Neuron (in vitro differentiated cells): ENCODE results near the gene LTA.

Experiments
- H2AFZ ChIP-seq: one replicate; pipeline ENCODE4 v1.6.1; 2013; ENCODE audit warnings: low read depth, mild to moderate bottlenecking, inconsistent platforms, low read length, moderate library complexity
- H3K27me3 ChIP-seq: one replicate; pipeline ENCODE4 v1.6.1; 2013; ENCODE audit warnings: low read length; ENCODE audit not compliant: insufficient read depth
- H3K36me3 ChIP-seq: one replicate; pipeline ENCODE4 v1.6.1; 2013; ENCODE audit warnings: low read length; ENCODE audit not compliant: insufficient read depth
- H3K4me1 ChIP-seq: one replicate; pipeline ENCODE4 v1.6.1; 2013; ENCODE audit warnings: low read length; ENCODE audit not compliant: insufficient read depth
- H3K4me3 ChIP-seq: 2 replicates; pipeline ENCODE4 v1.5.1; 2013; ENCODE audit warnings: mild to moderate bottlenecking, low read length, moderate library complexity
- H3K9me3 ChIP-seq: one replicate; pipeline ENCODE4 v1.6.1; 2013; ENCODE audit warnings: low read length

Gene LTA

DNA sequence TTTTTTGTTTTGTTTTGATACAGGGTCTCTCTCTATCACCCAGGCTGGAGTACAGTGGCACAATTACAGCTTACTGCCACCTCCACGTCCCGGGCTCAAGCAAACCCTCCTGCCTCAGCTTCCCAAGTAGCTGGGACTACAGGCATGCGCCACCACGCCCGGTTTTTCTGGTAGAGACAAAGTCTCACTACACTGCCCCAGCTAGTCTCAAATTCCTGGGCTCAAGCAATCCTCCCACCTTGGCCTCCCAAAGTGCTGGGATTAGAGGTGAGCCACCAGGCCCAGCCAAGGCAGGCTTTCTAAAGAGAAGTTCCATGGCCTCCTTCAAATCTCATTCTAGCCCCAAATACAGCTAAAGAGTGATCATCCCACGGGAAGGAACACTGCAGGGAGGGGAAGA is 38.1 kb upstream of the LTA start:
- Histone ChIP-seq H3K4me1 (peaks cover 6% of the 10 kb centered on the region), H2AFZ (no peak overlapping the region), H3K27me3 (no peaks in the 10 kb centered on the region), H3K4me3 (no peak overlapping the region), H3K36me3 (peaks cover 87% of the 10 kb centered on the region), H3K9me3 (no peaks in the 10 kb centered on the region)

DNA sequence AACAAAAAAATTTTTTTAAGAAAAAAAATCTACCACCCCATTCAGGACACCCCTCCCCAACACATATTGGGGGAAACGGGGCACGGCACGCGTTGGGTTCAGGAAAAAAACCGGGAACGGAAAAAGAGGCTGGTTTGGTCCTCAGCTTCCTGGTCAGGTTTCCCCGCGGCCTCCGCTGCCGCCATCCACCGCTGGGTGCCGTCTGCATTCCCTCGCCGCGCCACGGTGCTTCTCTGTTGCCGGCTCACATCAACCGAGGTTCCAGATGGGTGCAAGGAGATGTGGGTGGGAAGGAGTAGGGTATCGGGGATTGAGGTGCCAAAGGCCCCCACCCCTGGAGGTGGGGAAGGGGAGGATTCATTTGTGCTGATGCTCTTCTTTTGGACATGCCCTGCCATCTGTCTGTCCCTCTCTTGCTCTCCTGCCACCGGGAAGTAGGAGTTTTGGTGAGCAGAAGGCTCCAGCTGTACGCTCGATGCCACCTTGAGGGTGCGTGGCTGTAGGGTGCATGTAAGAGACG is 37.5 kb upstream of the LTA start:
- Histone ChIP-seq H3K27me3 (no peaks in the 10 kb centered on the region), H3K4me3 (no peak overlapping the region), H3K4me1 (peaks cover 12% of the 10 kb centered on the region), H3K36me3 (peaks cover 92% of the 10 kb centered on the region), H3K9me3 (no peaks in the 10 kb centered on the region), H2AFZ (no peak overlapping the region)

DNA sequence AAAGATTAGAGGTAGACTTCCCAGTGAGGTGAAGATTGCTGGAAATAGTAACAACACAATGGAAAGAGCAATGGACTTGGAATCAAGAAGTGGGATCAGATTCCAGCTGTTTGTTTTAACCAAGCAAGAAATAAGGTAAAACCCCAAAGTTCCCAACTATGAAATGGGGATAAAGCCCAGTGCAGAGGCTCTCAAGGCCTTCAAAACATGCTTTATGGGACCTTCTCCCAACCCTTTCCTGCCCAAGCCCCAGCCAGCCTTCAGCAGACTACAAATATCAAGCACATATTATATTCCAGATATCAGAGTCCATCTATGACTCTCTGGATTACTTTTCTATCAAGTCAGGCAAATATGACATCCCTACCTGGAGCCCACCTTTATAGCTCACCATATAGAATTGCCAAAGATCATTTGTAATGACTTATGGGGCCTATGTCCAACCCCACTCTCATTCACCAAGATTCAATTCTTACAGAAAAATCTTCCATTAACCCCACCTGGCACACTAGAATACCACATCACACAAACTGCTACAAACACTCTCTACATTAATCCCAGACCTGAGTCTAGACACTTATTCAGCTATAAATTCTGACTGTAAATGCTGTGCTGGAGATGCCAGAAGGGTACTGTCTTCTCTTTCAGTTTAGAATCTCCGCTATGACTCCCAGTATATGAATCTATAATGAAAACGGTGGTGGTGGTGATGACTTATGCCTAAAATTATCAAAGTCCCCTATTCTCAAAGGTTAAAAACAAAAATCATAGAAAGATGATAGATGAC is 36.4 kb upstream of the LTA start:
- H2AFZ ChIP-seq: no peak overlapping the region
- H3K9me3 ChIP-seq: no peaks in the 10 kb centered on the region
- peaks cover 23% of the 10 kb centered on the region for H3K4me1 ChIP-seq
- no peak overlapping the region for H3K4me3 ChIP-seq
- peaks cover 95% of the 10 kb centered on the region for H3K36me3 ChIP-seq
- H3K27me3 ChIP-seq: no peaks in the 10 kb centered on the region

DNA sequence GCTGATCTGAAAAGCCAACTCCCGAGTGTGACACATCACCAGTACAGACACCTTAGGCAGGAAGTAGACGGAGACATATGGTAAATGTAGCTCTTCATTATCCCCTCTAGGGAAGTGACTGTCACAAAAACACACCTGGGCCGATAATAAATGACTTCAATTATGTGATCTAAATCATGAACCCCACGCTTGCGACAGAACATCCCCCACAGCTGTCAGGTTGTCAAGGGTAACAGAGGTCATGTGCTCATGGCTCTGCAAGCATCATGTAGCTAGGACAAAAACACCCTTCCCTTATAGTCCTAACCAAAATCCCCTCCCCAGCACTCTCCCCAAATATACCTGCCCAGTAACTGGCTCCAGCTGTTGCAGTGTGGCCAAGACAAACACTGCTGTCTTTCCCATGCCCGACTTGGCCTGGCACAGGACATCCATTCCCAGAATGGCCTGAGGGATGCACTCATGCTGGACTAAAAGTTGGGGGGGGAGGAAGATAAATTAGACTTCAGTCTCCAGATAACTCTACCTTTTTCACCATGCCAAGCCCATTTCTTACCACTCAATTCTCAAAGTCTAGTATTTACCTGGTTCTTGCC is 33.2 kb upstream of the LTA start:
- H3K4me1 ChIP-seq: peaks cover 29% of the 10 kb centered on the region
- H3K4me3 ChIP-seq: peak overlapping the region; percentile 95
- peaks cover 68% of the 10 kb centered on the region for H3K36me3 ChIP-seq
- H2AFZ ChIP-seq: no peak overlapping the region
- no peaks in the 10 kb centered on the region for H3K27me3 ChIP-seq
- H3K9me3 ChIP-seq: no peaks in the 10 kb centered on the region

DNA sequence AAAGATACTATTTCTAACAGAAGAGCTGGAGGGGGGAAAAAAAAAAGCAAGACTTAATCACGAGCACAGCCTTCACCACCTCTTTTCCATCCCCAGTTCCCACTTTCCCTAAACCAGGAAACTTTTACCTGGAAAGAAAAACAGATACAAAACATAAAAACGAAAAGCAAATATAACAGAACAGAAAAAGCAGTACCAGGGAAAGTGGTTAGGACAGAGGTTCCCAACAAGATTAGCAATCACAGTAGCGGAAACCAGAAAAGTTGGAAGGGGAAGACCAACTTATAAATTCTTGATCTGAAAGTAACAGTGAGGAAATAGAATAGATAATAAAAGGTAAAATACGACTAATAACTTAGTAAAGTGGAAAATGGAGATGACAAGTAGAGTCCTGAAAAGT is 31.4 kb upstream of the LTA start:
- no peaks in the 10 kb centered on the region for H3K9me3 ChIP-seq
- H3K4me3 ChIP-seq: peak overlapping the region; percentile 95
- H3K36me3 ChIP-seq: peaks cover 50% of the 10 kb centered on the region
- H3K4me1 ChIP-seq: peaks cover 36% of the 10 kb centered on the region
- no peak overlapping the region for H2AFZ ChIP-seq
- no peaks in the 10 kb centered on the region for H3K27me3 ChIP-seq

DNA sequence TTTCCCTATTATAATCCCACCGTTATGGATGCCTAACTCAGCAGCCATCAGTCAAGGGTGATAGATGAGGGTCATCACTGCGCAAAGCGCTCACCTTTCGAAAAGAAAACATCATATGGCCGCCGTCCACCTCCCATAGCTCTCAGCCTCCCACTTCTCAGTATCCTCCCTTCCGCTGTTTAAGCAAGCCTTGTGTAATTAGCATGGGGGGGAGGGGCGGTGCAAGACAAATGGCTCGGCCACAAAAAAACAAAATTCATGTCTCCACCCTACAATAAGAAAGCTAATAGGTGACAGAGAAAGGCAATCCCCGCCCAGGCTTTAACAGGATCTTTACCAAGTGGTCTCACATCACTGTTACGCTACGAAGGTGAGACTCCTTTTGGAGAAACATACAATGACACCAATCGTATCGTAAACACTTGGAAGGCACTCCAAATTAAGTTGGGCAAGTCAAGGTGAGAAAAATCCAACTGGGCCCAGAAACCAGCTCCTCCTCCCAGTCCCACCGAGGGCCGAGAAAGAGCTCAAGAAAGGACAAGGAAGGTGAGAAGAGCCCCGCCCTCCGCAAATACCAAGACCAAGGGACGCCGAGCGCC is 30.9 kb upstream of the LTA start:
- no peak overlapping the region for H2AFZ ChIP-seq
- peaks cover 45% of the 10 kb centered on the region for H3K36me3 ChIP-seq
- no peaks in the 10 kb centered on the region for H3K9me3 ChIP-seq
- no peaks in the 10 kb centered on the region for H3K27me3 ChIP-seq
- H3K4me1 ChIP-seq: peaks cover 41% of the 10 kb centered on the region
- peak overlapping the region; percentile 95 for H3K4me3 ChIP-seq

DNA sequence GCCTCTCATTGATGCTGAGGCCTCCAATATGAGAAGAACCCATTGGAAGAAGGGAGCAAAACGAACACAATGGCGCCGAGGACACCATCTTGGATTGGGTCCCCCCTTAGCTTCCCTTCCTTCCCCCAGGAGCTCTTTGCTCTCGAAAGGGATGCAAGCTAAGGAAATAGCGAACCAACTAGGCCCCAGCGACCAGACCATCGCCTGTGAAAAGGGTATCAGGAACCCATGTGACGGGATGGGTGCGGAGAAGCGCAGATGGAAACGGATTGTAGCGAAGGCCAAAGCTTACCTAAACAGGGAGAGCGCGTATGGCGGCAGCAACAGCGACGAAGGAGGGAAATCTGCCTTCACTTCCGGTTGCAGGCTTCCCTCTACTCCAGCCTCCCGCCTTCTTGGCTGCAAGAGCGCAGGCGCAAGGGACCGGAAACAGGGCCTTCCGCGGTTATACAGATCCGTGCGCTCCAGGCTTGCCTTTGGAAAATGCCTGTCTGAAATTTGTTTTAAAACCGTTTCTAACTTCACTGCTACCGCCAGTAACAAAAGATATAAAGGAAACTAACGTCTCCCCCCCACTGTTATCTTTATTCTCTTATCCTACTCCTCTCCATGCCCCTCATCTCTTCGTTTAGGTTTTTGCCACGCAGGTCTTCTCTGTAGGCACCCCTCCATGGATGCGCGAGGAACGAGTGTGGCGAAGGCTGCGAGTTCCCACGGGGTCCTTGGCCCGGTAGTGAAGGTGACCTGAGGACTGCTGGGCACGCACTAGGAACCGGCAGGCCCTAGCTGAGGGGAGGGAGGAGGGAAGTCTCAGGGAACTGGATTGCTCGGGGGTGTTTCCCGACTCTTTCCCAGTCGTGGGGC is 30.2 kb upstream of the LTA start, which contains the start of gene DDX39B:
TSS of gene DDX39B (minus strand) at position 346 of the 864 bp plus-strand sequence. CDS start 1,471 bp downstream, outside the sequence.
- H3K4me3 ChIP-seq: peak within 1 kb of the TSS; percentile 95
- H2AFZ ChIP-seq: peak within 1 kb of the TSS; percentile 20
- H3K9me3 ChIP-seq: no peaks in the 10 kb centered on the region
- peaks cover 42% of the 10 kb centered on the region for H3K4me1 ChIP-seq
- H3K36me3 ChIP-seq: peaks cover 38% of the 10 kb centered on the region
- H3K27me3 ChIP-seq: no peaks in the 10 kb centered on the region

DNA sequence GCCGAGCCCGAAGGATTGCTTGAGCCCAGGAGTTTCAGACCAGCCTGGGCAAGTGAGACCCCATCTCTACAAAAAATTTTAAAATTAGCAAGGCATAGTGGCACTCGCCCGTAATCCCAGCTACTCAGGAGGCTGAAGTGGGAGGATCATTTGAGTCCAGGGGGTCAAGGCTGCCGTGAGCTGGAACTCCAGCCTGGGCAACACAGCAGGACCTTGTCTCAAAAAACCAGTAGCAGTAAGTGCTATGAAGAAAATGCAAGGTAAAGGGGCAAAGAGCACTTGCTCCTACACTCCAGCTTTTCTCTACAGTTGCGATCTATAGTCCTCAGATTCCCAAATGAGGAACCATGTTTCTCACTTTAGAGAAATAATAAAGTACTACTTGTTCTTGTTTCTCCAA is 28.4 kb upstream of the LTA start:
- H3K36me3 ChIP-seq: peaks cover 31% of the 10 kb centered on the region
- no peaks in the 10 kb centered on the region for H3K9me3 ChIP-seq
- no peak overlapping the region for H3K4me3 ChIP-seq
- peaks cover 47% of the 10 kb centered on the region for H3K4me1 ChIP-seq
- H2AFZ ChIP-seq: no peak overlapping the region
- no peaks in the 10 kb centered on the region for H3K27me3 ChIP-seq

DNA sequence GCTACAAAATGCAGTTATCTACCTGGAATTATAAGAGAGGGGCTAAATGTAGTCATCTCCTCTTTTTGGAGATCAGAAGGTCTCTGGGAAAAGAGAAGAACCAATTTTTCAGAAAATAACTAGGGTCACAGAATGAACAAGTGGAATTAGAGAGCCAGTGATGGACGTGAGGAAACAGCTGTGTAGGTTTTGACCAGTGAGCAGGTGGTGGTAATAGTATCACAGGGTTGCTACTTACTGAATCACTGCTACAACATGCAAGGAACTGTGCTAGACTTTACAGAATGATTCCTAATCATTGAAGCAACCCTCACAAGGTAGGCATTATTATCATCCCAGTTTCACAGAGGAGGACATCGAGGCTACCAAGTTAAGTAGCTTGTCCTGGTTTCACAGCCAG is 27.4 kb upstream of the LTA start:
- H3K4me3 ChIP-seq: no peak overlapping the region
- peaks cover 36% of the 10 kb centered on the region for H3K4me1 ChIP-seq
- H2AFZ ChIP-seq: no peak overlapping the region
- H3K36me3 ChIP-seq: peaks cover 31% of the 10 kb centered on the region
- no peaks in the 10 kb centered on the region for H3K27me3 ChIP-seq
- no peaks in the 10 kb centered on the region for H3K9me3 ChIP-seq

DNA sequence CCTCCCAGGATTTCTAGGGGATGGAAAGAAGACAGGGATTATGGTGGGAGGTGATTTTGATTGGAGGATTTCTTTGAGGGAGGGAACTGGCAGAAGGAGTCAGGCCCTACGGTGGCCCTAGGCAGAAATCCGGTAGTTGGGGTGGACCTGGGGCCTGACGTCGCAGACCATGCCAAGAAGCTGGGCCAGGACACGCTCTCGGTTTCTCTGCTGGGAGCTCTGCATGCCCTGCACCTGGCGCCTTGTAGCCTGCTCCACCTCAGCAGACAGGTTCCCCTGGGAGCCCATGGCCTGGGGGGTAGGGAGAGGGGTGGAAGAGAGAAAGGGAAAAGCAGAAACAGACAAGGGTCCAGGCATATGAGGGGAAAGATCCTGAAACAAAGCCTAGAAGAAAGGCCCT is 26.8 kb upstream of the LTA start:
- Histone ChIP-seq H3K36me3 (peaks cover 26% of the 10 kb centered on the region), H3K4me1 (peaks cover 30% of the 10 kb centered on the region), H2AFZ (no peak overlapping the region), H3K27me3 (no peaks in the 10 kb centered on the region), H3K9me3 (no peaks in the 10 kb centered on the region), H3K4me3 (peak overlapping the region; percentile 59)

DNA sequence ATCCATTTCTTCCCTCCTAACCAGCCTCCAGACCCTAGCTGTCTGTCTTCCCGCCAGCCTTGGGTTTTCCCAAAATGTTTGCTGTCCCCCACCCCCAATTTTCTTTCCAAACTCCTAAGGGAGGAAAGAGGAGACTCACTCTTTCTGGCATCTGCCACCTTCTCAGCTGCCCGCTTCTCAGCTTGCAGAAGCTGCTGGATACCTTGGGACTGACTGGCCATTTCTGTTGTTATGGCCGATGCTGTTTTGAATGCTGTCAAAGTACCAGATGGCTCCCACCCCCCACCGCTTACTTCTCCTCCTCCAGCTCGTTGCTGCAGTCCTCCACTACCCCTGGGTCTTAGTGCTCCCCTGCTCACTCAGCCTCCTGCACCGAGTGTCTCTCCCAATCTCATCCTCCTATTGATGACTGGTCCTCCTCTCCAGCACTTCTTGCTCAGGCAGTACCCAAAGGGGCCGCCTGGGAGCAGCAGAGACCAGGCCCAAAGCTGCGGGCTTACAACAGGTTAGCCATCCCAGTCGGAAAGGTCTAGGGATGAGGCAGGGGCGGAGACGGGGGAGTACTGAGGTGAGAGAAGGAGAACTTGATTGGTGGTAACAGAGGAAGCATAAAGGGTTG is 25.6 kb upstream of the LTA start, which contains the start of gene ATP6V1G2:
TSS of gene ATP6V1G2 (minus strand) at position 270 of the 619 bp plus-strand sequence. CDS start at position 221, 49 bp downstream.
- Histone ChIP-seq H3K4me3 (peak within 1 kb of the TSS; percentile 59), H3K9me3 (no peaks in the 10 kb centered on the region), H3K36me3 (peaks cover 26% of the 10 kb centered on the region), H3K4me1 (peaks cover 24% of the 10 kb centered on the region), H2AFZ (peak within 1 kb of the TSS; percentile 70), H3K27me3 (no peaks in the 10 kb centered on the region)
